HG02642 (cell line): ENCODE measurements around the gene PBRM1.

Source experiments
- ATAC-seq: cut with Tn5 transposase; IDR thresholded peaks from one replicate; pipeline ENCODE4 v1.9.1; 2021; ENCODE audit warnings: mild to moderate bottlenecking; ENCODE audit not compliant: unreplicated experiment, poor library complexity

The PBRM1 gene

GRCh38 chr3:52596658-52597265 is 89.0 kb downstream of the PBRM1 start:
- ATAC-seq, result no peak

GRCh38 chr3:52593103-52593502 is 92.6 kb downstream of the PBRM1 start:
- ATAC-seq, result no peak

GRCh38 chr3:52574056-52574965 is 111.4 kb downstream of the PBRM1 start:
- ATAC-seq, result no peak

GRCh38 chr3:52572221-52572620 is 113.5 kb downstream of the PBRM1 start:
- ATAC-seq, result no peak

GRCh38 chr3:52570076-52570475 is 115.6 kb downstream of the PBRM1 start:
- ATAC-seq, result no peak

GRCh38 chr3:52568069-52568468 is 117.6 kb downstream of the PBRM1 start:
- no peak for ATAC-seq

- ATAC-seq, result no peak
Measured at GRCh38 chr3:52563984-52564383, 121.7 kb downstream of the PBRM1 start.

- ATAC-seq, result no peak
Measured at GRCh38 chr3:52561028-52561747, 124.5 kb downstream of the PBRM1 start.

GRCh38 chr3:52558436-52558835 is 127.3 kb downstream of the PBRM1 start:
- ATAC-seq, result no peak

- ATAC-seq, result no peak
Measured at GRCh38 chr3:52557011-52557960, 128.4 kb downstream of the PBRM1 start.

GRCh38 chr3:52555056-52555455 is 130.7 kb downstream of the PBRM1 start:
- no peak for ATAC-seq

GRCh38 chr3:52554026-52554755 is 131.5 kb downstream of the PBRM1 start:
- ATAC-seq, result no peak

GRCh38 chr3:52552089-52552488 is 133.6 kb downstream of the PBRM1 start:
- no peak for ATAC-seq

- ATAC-seq, result no peak
Measured at GRCh38 chr3:52551118-52551517, 134.6 kb downstream of the PBRM1 start.

- no peak for ATAC-seq
Measured at GRCh38 chr3:52547143-52547542, 138.6 kb downstream of the PBRM1 start.

GRCh38 chr3:52546111-52546901 is 139.4 kb downstream of the PBRM1 start:
- no peak for ATAC-seq

GRCh38 chr3:52544937-52545336 is 140.8 kb downstream of the PBRM1 start:
- no peak for ATAC-seq

GRCh38 chr3:52541050-52541449 is 144.7 kb downstream of the PBRM1 start:
- ATAC-seq, result no peak
